ENCODE measurements around the gene DNAH10.

DNA sequence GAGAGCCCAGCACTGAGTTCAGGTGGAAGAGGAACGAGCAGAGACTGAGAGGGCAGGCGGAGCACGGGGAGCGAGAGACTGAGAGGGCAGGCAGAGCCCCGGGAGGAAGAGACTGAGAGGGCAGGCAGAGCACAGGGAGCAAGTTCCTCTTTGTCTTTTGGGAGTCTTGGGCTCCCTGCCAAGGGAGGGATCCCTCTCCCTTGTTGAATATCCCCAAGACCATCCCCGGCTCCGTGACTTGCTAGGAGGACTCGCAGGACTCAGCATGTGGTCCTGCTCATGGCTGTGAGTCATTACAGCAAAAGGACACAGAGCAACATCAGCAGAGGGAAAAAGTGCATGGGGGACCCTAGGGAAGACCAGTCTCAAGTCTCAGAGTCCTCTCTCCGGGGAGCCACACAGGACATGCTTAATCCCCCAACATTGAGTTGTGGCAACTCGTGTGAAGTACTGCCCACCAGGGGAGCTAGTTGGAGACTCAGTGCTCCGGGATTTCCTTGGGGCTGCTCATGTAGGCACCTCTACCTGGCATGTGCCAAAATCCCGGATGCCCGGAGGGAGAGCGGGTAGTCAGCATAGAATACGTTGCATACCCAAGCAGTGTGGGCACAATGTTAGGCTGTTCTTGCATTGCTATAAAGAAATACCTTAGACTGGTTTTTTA is 129.5 kb downstream of the DNAH10 start:
- TF ChIP-seq ATF3 (CRISPR knock-in tag; conservative IDR thresholded peaks at IDR 0.05) (no peak), CREB1 (CRISPR knock-in tag; IDR thresholded peaks at IDR 0.05) (no peak), ESRRA (CRISPR knock-in tag; IDR thresholded peaks at IDR 0.05; ENCODE audit: borderline replicate concordance) (no peak), TEAD1 (CRISPR knock-in tag; IDR thresholded peaks at IDR 0.05) (no peak)
